T-helper 1 cell treated with Interleukin-12 subunit alpha and Interleukin-12 subunit beta and Interleukin-4 antibody, amounts not matched to agents 30 μg/mL and 1 μg/mL, for 36 hours (primary cell): ENCODE data around the gene NUDCD2.
"Not testable (repeated sequence)": the region's sequence is repeated elsewhere in the genome, so short reads cannot be mapped to it uniquely, and the experiment has no call there.

ENCODE experiments used
- H3K27ac Mint-ChIP-seq: one replicate; pipeline ENCODE4 v1.8.0; 2021; ENCODE audit warnings: mild to moderate bottlenecking, mixed read lengths
- H3K27me3 Mint-ChIP-seq: one replicate; pipeline ENCODE4 v1.8.0; 2021; ENCODE audit warnings: low read depth, mixed read lengths
- H3K36me3 Mint-ChIP-seq: one replicate; pipeline ENCODE4 v1.8.0; 2021; ENCODE audit warnings: low read depth, mixed read lengths
- H3K4me1 Mint-ChIP-seq: one replicate; pipeline ENCODE4 v1.8.0; 2021; ENCODE audit warnings: low read depth, mixed read lengths
- H3K4me3 Mint-ChIP-seq: one replicate; pipeline ENCODE4 v1.8.0; 2021; ENCODE audit warnings: mild to moderate bottlenecking, moderate library complexity, mixed read lengths
- H3K9me3 Mint-ChIP-seq: one replicate; pipeline ENCODE4 v1.8.0; 2021; ENCODE audit warnings: mixed read lengths

NUDCD2 gene

GRCh38 chr5:163489745-163490075 lies 29.8 kb upstream of the NUDCD2 start:
- no peaks in the 10 kb centered on the region for H3K4me1 Mint-ChIP-seq
- H3K27ac Mint-ChIP-seq: no peak overlapping the region
- H3K27me3 Mint-ChIP-seq: no peaks in the 10 kb centered on the region
- peaks cover 23% of the 10 kb centered on the region for H3K36me3 Mint-ChIP-seq
- no peaks in the 10 kb centered on the region for H3K9me3 Mint-ChIP-seq
- no peak overlapping the region for H3K4me3 Mint-ChIP-seq

DNA sequence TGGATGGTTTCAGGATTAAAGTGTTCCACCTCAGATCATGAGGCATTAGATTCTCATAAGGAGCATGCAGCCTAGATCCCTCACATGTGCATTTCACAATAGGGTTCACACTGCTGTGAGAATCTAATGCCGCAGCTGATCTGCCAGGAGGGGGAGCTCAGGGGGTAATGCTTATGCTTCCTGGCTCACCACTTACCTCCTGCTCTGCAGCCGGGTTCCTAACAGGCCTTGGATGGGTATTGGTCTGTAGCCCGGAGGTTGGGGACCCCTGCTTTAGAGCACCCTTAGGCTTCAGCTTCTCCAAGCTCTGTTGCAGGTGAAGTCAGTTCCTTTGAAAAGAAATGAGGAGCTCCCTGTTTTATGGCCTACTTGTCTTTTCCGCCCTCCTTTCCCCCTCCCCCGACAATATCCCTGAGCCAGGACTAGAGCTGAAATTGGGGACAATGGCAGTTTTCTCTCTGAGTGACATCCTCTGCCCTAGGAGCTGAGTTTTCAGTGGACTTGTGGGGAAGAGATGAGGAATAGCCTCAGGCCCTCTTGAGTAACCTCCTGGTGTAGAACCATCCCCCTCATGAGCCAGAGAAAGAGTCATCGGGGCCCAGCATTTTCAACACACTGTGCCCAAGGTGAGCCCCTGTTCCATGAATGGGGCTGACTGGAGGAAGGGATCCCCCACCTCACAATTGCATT lies 29.3 kb upstream of the NUDCD2 start:
- Mint-ChIP-seq H3K27me3 (no peaks in the 10 kb centered on the region), H3K4me1 (no peaks in the 10 kb centered on the region), H3K4me3 (no peak overlapping the region), H3K27ac (no peak overlapping the region), H3K36me3 (peaks cover 26% of the 10 kb centered on the region), H3K9me3 (no peaks in the 10 kb centered on the region)

GRCh38 chr5:163478982-163479271 lies 19.0 kb upstream of the NUDCD2 start:
- peaks cover 42% of the 10 kb centered on the region for H3K36me3 Mint-ChIP-seq
- H3K4me1 Mint-ChIP-seq: peaks cover 4% of the 10 kb centered on the region
- no peaks in the 10 kb centered on the region for H3K27me3 Mint-ChIP-seq
- H3K27ac Mint-ChIP-seq: no peak overlapping the region
- H3K9me3 Mint-ChIP-seq: no peaks in the 10 kb centered on the region
- no peak overlapping the region for H3K4me3 Mint-ChIP-seq

DNA sequence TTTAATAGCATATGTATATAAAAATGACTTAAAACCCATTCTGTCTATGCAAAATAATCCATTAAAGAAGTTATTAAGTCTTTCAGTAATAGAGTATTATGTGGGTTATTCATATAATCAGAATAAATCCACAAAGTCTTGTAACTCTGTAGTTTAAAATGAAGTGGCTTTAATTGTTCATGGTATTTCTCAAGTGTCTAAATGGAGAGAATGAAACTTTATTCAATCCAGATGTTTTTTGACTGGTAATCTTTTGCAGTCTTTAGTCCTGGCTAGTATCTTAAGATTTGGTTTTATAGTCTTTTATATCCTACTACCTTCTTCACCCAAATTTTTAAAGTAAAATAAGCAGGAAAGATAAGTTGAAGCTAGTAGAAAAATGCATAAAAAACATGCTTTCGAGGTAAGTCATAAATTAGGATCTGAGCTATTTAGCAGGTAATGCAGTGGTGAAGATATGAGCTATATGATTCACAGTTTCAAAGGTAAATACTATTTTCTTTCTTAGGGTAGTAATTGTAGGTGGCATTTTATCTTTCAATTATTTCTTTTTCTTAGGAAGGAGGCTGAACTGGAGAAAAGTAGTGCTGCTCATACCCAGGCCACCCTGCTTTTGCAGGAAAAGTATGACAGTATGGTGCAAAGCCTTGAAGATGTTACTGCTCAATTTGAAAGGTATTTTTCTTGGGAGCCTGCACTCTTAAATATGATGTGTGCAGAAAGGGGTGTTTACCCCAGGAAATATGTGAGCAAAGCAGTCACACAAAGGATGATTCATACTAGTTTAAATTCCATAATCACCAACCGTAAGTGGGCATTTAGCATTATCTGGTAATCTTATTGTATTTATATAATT lies 18.5 kb upstream of the NUDCD2 start:
- Mint-ChIP-seq H3K4me1 (peaks cover 4% of the 10 kb centered on the region), H3K9me3 (no peaks in the 10 kb centered on the region), H3K27ac (no peak overlapping the region), H3K36me3 (peaks cover 42% of the 10 kb centered on the region), H3K27me3 (no peaks in the 10 kb centered on the region), H3K4me3 (no peak overlapping the region)

- peaks cover 39% of the 10 kb centered on the region for H3K36me3 Mint-ChIP-seq
- no peak overlapping the region for H3K27ac Mint-ChIP-seq
- peaks cover 8% of the 10 kb centered on the region for H3K4me1 Mint-ChIP-seq
- H3K4me3 Mint-ChIP-seq: no peak overlapping the region
- no peaks in the 10 kb centered on the region for H3K9me3 Mint-ChIP-seq
- no peaks in the 10 kb centered on the region for H3K27me3 Mint-ChIP-seq
Observed at GRCh38 chr5:163475411-163475810, 15.5 kb upstream of the NUDCD2 start.

DNA sequence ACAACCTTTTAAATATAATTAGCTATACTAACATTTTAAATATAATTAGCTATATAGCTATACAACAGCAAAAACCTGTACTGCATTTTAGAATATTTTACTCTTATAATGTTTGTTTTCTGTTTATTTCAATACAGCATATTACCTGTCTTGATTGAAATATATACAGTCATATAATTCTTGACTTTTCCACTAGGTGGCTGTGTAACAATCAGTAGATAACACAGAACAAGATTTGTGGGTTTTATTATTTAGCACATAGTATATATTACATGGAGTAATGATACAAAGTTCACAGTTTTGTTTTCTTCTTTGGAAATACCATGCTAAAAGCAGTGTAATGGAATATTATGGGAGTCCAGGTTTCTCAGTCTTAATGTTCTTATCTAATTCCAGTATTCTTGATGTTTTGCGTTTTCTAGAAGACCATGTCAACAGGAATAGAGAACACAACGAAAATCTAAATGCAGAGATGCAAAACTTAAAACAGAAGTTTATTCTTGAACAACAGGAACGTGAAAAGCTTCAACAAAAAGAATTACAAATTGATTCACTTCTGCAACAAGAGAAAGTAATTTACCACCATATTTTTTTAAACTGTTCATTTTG lies 13.8 kb upstream of the NUDCD2 start:
- H3K27me3 Mint-ChIP-seq: no peaks in the 10 kb centered on the region
- peaks cover 8% of the 10 kb centered on the region for H3K4me1 Mint-ChIP-seq
- no peak overlapping the region for H3K27ac Mint-ChIP-seq
- peaks cover 40% of the 10 kb centered on the region for H3K36me3 Mint-ChIP-seq
- no peaks in the 10 kb centered on the region for H3K9me3 Mint-ChIP-seq
- H3K4me3 Mint-ChIP-seq: no peak overlapping the region

- H3K27ac Mint-ChIP-seq: no peak overlapping the region
- peaks cover 34% of the 10 kb centered on the region for H3K36me3 Mint-ChIP-seq
- no peak overlapping the region for H3K4me3 Mint-ChIP-seq
- H3K27me3 Mint-ChIP-seq: no peaks in the 10 kb centered on the region
- H3K4me1 Mint-ChIP-seq: peaks cover 29% of the 10 kb centered on the region
- H3K9me3 Mint-ChIP-seq: no peaks in the 10 kb centered on the region
Observed at GRCh38 chr5:163467682-163468081, 7.8 kb upstream of the NUDCD2 start.

DNA sequence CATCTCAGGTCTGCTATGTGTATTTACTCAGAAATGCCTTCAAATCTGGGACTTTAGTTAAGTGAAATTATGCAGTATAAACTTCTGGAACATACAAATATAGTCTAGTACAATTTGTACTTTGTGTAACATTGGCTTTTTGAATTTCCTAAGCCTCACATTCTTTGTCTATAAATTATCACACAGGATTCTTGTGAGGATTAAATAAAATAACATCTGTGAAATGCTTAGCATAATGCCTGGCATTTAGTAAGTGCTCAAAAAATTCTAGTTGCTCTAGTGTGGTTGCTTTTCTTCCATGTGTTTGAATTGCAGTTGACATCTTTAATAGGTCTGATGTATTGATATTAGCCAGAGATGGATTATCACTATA lies 3.1 kb upstream of the NUDCD2 start:
- Mint-ChIP-seq H3K4me3 (no peak overlapping the region), H3K27me3 (no peaks in the 10 kb centered on the region), H3K36me3 (peaks cover 15% of the 10 kb centered on the region), H3K9me3 (no peaks in the 10 kb centered on the region), H3K4me1 (peaks cover 39% of the 10 kb centered on the region), H3K27ac (peak overlapping the region; percentile 13)

DNA sequence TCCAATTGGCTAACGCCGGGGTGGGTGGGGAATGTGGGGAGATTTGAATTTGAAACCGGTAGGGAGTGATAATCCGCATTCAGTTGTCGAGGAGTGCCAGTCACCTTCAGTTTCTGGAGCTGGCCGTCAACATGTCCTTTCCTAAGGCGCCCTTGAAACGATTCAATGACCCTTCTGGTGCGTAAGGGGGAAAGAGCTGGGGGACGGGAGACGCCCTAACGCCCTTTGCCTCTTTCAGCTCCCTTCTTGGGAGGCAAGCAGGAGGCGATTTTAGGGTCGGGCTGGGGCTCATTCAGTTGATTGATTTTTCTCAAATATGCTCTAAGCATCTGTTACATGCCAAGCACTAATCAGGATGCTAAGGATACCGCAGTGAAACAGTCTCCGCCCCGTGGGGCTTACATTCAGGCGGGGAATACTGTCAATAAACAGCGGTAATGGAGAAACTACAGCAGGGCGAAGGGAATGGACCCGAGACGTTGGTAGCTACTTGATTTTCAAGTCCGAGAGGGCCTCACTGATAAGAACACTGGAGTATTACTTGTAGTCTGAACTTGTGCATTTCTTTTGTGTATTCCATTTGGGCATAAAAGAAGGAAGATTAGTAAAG lies 765 bp upstream of the NUDCD2 start, which contains the start of gene HMMR:
Gene HMMR, plus strand, starts transcription at position 71 of the 610 bp plus-strand sequence. Its CDS starts 61 bp downstream, at position 132.
- Mint-ChIP-seq H3K4me3 (peak within 1 kb of the TSS; percentile 93), H3K27me3 (no peaks in the 10 kb centered on the region)

GRCh38 chr5:163459462-163459818 lies 462 bp downstream of the NUDCD2 start:
- peaks cover 32% of the 10 kb centered on the region for H3K36me3 Mint-ChIP-seq
- H3K9me3 Mint-ChIP-seq: no peaks in the 10 kb centered on the region
- H3K27me3 Mint-ChIP-seq: no peaks in the 10 kb centered on the region
- peak overlapping the region; percentile 99 for H3K27ac Mint-ChIP-seq
- peaks cover 47% of the 10 kb centered on the region for H3K4me1 Mint-ChIP-seq
- peak overlapping the region; percentile 93 for H3K4me3 Mint-ChIP-seq

More for the DNA sequence above, 765 bp upstream of the NUDCD2 start, which contains the start of gene HMMR:
- Mint-ChIP-seq H3K27ac (peak within 1 kb of the TSS; percentile 99), H3K36me3 (peaks cover 29% of the 10 kb centered on the region), H3K4me1 (peaks cover 43% of the 10 kb centered on the region), H3K9me3 (no peaks in the 10 kb centered on the region)

- Mint-ChIP-seq H3K27me3 (no peaks in the 10 kb centered on the region), H3K27ac (peak overlapping the region; percentile 99), H3K9me3 (no peaks in the 10 kb centered on the region), H3K36me3 (peaks cover 27% of the 10 kb centered on the region), H3K4me1 (peaks cover 42% of the 10 kb centered on the region), H3K4me3 (peak overlapping the region; percentile 93)
Observed at GRCh38 chr5:163458778-163459385, 1.0 kb downstream of the NUDCD2 start.

DNA sequence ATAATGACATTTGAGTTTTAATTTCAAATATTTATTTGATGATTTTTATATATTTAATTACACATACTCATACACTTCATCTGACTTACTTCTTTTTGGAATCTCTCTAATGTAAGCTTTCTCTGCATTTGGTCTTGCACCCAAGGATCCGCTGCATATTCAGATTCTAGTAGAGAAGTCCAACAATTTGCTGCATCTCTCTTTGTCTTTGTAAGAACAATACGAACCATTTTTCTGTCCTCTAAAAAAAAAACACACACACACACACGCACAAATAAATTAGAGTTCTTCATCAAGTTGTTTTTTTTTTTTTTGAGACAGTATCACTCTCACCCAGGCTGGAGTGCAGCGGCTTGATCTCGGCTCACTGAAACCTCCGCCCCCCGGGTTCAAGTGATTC lies 3.1 kb downstream of the NUDCD2 start:
- Mint-ChIP-seq H3K27me3 (no peaks in the 10 kb centered on the region), H3K36me3 (peaks cover 29% of the 10 kb centered on the region)

GRCh38 chr5:163456029-163456589 lies 3.8 kb downstream of the NUDCD2 start:
- Mint-ChIP-seq H3K4me1 (peaks cover 30% of the 10 kb centered on the region), H3K27ac (peak overlapping the region; percentile 5), H3K4me3 (no peak overlapping the region), H3K36me3 (peaks cover 31% of the 10 kb centered on the region), H3K9me3 (no peaks in the 10 kb centered on the region), H3K27me3 (no peaks in the 10 kb centered on the region)

More for the DNA sequence above, 3.1 kb downstream of the NUDCD2 start:
- H3K4me3 Mint-ChIP-seq: no peak overlapping the region
- H3K9me3 Mint-ChIP-seq: no peaks in the 10 kb centered on the region
- peak overlapping the region; percentile 7 for H3K27ac Mint-ChIP-seq
- peaks cover 33% of the 10 kb centered on the region for H3K4me1 Mint-ChIP-seq

DNA sequence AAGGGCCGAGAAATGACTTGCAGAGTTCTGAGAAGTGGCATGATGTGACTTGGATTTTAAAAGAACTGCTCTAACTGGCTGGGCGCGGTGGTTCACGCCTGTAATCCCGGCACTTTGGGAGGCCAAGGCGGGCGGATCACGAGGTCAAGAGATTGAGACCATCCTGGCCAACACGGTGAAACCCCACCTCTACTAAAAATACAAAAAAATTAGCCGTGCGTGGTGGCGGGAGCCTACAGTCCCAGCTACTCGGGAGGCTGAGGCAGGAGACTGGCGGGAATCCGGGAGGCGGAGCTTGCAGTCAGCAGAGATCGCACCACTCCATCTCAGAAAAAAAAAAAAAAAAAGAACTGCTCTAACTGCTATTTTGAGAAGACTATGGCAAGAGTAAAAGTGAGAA lies 4.5 kb downstream of the NUDCD2 start:
- Mint-ChIP-seq H3K4me1 (peaks cover 28% of the 10 kb centered on the region), H3K36me3 (peaks cover 36% of the 10 kb centered on the region), H3K27ac (peak overlapping the region; percentile 62)
- H3K9me3 Mint-ChIP-seq, H3K4me3 Mint-ChIP-seq, H3K27me3 Mint-ChIP-seq: not testable (repeated sequence)
